RWPE2 (cell line): ENCODE data around the gene PSORS1C1.

Experiments used
- ATAC-seq: fragments of 200-7000 bp; cut with Tn5 transposase; 3 replicates; pipeline ENCODE4 v1.9.1; 2021; ENCODE audit warnings: low read depth
- DNase-seq: peaks from one replicate; pipeline ENCODE4 v3.0.0-alpha.2; 2020; ENCODE audit warnings: low spot score
- H3K27ac ChIP-seq: fragments of 450-650 bp; 2 replicates; pipeline ENCODE4 v1.5.1; 2017; ENCODE audit warnings: mild to moderate bottlenecking; ENCODE audit not compliant: poor library complexity, severe bottlenecking
- H3K27me3 ChIP-seq: fragments of 250-450 bp; sonication (Bioruptor Pico); 2 replicates; pipeline ENCODE4 v1.5.1; 2021; ENCODE audit warnings: mild to moderate bottlenecking, moderate library complexity; ENCODE audit not compliant: insufficient read depth, poor library complexity, severe bottlenecking
- H3K36me3 ChIP-seq: fragments of 250-450 bp; sonication (Bioruptor Pico); 2 replicates; pipeline ENCODE4 v1.5.1; 2020; ENCODE audit warnings: low read depth, mild to moderate bottlenecking, moderate library complexity
- H3K4me1 ChIP-seq: fragments of 250-450 bp; sonication (Bioruptor Pico); 2 replicates; pipeline ENCODE4 v1.5.1; 2021; ENCODE audit warnings: mild to moderate bottlenecking, moderate library complexity; ENCODE audit not compliant: insufficient read depth, poor library complexity, severe bottlenecking
- H3K4me3 ChIP-seq: fragments of 250-450 bp; sonication (Bioruptor Pico); 2 replicates; pipeline ENCODE4 v1.5.1; 2021; ENCODE audit warnings: mild to moderate bottlenecking, moderate library complexity; ENCODE audit not compliant: severe bottlenecking
- H3K9me3 ChIP-seq: fragments of 250-450 bp; sonication (Bioruptor Pico); 2 replicates; pipeline ENCODE4 v1.5.1; 2021; ENCODE audit warnings: mild to moderate bottlenecking, moderate library complexity; ENCODE audit not compliant: severe bottlenecking
- CTCF ChIP-seq: fragments of 450-650 bp; IDR thresholded peaks from one replicate; pipeline ENCODE4 v1.5.1; 2017; ENCODE audit warnings: mild to moderate bottlenecking, moderate library complexity; ENCODE audit not compliant: poor library complexity, severe bottlenecking

Gene PSORS1C1

GRCh38 chr6:31103136-31103535 is 11.5 kb upstream of the PSORS1C1 start:
- no peaks in the 10 kb centered on the region for H3K9me3 ChIP-seq
- no peaks in the 10 kb centered on the region for H3K36me3 ChIP-seq

GRCh38 chr6:31107052-31107451 is 7.5 kb upstream of the PSORS1C1 start:
- Histone ChIP-seq H3K4me1 (no peaks in the 10 kb centered on the region), H3K4me3 (no peak overlapping the region), H3K36me3 (no peaks in the 10 kb centered on the region), H3K9me3 (no peaks in the 10 kb centered on the region), H3K27me3 (no peaks in the 10 kb centered on the region), H3K27ac (no peak overlapping the region)
- no peak for ATAC-seq
- TF ChIP-seq CTCF, result no peak
- no peak for DNase-seq

More at GRCh38 chr6:31103136-31103535, 11.5 kb upstream of the PSORS1C1 start:
- ATAC-seq, result no peak
- TF ChIP-seq CTCF, result no peak
- DNase-seq, result no peak
- no peak overlapping the region for H3K27ac ChIP-seq
- H3K4me3 ChIP-seq, result no peak overlapping the region
- H3K27me3 ChIP-seq, result no peaks in the 10 kb centered on the region
- H3K4me1 ChIP-seq, result no peaks in the 10 kb centered on the region

GRCh38 chr6:31110825-31111582 is 3.6 kb upstream of the PSORS1C1 start:
- H3K9me3 ChIP-seq, result no peaks in the 10 kb centered on the region
- peaks cover 16% of the 10 kb centered on the region for H3K4me1 ChIP-seq
- H3K4me3 ChIP-seq, result no peak overlapping the region
- ATAC-seq (no peak), DNase-seq (no peak)
- no peak overlapping the region for H3K27ac ChIP-seq
- no peaks in the 10 kb centered on the region for H3K36me3 ChIP-seq
- no peak for TF ChIP-seq CTCF
- no peaks in the 10 kb centered on the region for H3K27me3 ChIP-seq

GRCh38 chr6:31111712-31112111 is 2.9 kb upstream of the PSORS1C1 start:
- H3K27ac ChIP-seq, result no peak overlapping the region
- H3K9me3 ChIP-seq, result no peaks in the 10 kb centered on the region
- ATAC-seq (no peak), DNase-seq (no peak)
- peaks cover 16% of the 10 kb centered on the region for H3K4me1 ChIP-seq
- TF ChIP-seq CTCF, result no peak
- H3K4me3 ChIP-seq, result no peak overlapping the region
- H3K27me3 ChIP-seq, result no peaks in the 10 kb centered on the region
- no peaks in the 10 kb centered on the region; the same call in 1 of the 2 replicates for H3K36me3 ChIP-seq

GRCh38 chr6:31112478-31112877 is 2.1 kb upstream of the PSORS1C1 start, which contains the start of gene C6orf15:
Gene C6orf15 (minus strand): TSS chr6:31112575. CDS start chr6:31112555, 20 bp downstream.
- H3K4me1 ChIP-seq, result peaks cover 16% of the 10 kb centered on the region
- H3K27me3 ChIP-seq, result no peaks in the 10 kb centered on the region
- H3K4me3 ChIP-seq, result no peak within 1 kb of the TSS
- no peak for ATAC-seq
- no peak for DNase-seq
- no peaks in the 10 kb centered on the region for H3K9me3 ChIP-seq
- no peak for TF ChIP-seq CTCF
- H3K36me3 ChIP-seq, result no peaks in the 10 kb centered on the region; the same call in 1 of the 2 replicates
- H3K27ac ChIP-seq, result peak within 1 kb of the TSS; percentile 92
